Ureter (tissue), 1 donor: ENCODE measurements around the gene LRCH3. TPM values are rescaled to one million over a fixed set of nuclear protein-coding genes. Genes with fewer than 3 reads are reported as not detected.

ENCODE experiments used
- DNase-seq: peaks from one replicate; pipeline ENCODE4 v3.0.0-alpha.2; 2020; ENCODE audit warnings: low spot score
- total RNA-seq: library from RNA; stranded (reverse); gene quantifications from one replicate; pipeline ENCODE4 v1.2.4, GENCODE V29; 2023
- donor health status: DM: yes; HTN: yes; CAD: no.

The LRCH3 gene
- total RNA-seq, result 82.9 TPM

DNA sequence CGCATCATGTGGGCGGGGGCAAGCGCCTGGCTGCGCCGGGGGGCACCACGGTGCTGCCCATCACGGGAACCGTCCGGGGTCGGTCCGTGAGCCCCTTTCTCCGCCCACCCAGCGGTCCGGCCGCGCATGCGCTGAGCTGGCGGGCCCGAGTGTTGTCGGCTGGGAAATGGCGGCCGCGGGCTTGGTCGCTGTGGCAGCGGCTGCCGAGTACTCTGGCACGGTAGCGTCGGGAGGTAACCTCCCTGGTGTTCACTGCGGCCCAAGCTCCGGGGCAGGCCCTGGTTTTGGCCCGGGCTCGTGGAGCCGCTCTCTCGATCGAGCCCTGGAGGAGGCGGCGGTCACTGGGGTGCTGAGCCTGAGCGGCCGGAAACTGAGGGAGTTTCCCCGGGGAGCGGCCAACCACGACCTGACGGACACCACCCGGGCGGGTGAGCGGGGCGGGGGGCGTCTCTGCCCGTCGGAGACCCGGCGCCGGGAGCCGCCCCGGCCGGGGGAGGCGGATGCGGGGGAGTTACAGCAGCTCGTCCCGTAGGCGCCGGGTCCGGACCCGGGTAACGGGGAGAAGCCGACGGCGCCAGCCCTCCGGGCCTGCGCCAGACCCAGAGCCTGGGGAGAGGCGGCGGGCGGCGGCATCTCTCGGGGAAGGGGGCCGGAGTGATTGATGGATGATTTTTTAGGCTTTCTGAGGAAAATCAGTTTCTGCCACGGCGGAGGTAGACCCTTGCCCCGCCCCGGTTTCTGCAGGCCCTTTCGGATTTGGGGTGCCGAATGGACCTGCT lies at the start of gene LRCH3:
Gene LRCH3, plus strand, starts transcription at position 142 of the 779 bp plus-strand sequence. Its CDS starts 25 bp downstream, at position 167.
- peak; percentile 75 for DNase-seq

DNA sequence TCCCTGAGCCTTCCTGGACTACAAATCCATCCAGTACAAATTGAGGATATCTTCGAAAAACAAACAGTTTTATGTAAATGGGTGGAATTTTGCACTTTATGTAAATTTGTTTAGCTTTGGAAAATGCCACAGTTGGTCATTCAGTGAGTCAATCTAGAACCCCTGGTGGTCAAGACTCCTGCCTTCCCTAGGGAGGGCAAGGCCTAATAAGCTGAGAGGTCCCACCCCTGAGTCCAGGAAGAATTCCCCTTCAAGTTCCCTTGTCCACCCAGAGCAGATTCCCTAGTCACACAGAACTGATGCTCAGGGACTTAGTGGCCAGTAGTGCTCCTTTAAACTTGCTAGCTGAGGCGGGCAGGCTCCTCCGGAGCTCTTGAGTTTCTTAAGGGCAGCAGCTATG lies 48.3 kb upstream of the LRCH3 start:
- no peak for DNase-seq

DNA sequence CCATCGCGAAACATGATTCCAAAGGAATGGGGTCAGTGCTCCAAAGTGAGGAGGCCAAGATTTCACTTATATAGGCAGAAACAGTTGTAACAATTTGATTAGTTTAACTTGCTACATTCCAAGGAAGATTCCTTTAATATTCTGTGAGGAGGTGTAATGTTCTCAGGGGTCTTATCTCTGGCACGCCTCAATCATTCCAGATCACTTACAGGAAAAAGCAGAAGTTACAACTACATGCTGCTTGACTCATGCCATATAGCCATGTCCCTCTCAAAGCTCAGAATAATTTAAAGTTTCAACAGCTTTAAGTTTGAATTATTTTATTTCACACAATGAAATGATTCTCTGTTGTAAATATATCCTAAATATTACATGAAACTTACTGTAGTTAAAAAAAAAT lies 44.8 kb upstream of the LRCH3 start:
- no peak for DNase-seq

DNA sequence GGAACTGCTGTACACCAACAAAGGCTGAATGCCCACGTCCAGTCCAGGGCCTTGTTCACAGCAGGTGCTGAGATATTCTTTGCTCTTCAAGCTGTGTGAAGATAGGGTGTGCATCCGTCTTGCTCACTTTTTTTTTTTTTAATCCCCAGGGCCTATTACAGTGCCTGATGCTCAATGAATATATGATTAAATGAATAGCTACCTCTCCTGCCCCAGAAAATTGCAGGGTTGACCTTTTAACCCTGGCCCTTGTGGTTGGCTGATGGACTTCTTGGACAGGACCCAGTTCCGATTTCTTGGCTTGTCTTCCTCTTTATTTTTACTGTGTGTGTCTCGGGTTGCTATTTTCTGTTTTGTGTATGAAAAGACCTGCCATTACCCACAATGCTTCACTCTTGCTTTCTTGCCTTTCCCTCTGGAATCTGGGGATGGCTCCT lies 44.2 kb upstream of the LRCH3 start:
- DNase-seq, result no peak

DNA sequence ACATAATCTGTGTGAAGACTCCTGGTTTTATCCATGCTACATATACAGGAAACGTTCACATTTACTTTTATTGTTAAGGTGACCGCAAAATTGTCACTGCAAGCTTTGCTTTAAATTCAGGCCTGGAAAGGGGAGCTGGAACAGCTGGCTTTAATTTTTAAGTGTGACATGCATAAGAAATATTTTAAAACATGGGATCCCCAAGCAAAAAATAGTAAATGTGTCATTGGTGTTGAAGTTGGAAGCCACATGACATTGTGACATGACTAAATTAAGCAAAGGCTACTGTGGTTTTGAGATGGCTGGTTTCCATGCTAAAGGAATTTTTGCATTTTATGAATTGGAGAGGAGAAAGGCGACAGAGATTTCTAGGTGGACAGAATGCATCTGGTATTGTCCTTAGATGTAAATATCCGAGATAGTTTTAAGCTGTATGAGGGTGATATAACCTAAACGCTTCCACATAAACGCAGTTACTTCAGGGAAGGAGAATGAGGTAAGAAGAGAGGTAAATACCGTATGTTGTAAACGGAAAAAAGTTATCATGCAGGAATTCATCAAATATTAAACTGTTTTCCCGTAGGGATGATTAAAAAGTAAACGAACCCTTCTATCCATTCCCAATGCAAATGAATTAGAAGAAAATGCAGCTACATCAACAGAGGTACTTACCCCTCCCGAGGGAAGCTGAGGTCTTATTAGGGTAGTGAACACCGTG lies 42.3 kb upstream of the LRCH3 start:
- DNase-seq, result no peak

DNA sequence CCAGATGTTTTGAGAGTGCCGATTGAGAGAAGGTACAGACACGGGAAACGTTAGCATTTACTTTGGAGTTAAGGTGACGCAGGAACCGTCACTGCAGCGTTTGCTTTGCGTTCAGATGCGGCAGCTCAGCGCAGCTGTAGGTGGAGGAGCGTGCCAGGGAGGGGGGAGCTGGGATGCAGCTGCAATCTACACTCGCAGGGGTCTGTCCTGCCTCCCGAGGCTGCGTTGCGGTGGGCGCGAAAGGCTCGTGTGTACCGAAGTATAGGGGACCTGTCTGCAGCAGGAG lies 41.8 kb upstream of the LRCH3 start:
- DNase-seq, result no peak

DNA sequence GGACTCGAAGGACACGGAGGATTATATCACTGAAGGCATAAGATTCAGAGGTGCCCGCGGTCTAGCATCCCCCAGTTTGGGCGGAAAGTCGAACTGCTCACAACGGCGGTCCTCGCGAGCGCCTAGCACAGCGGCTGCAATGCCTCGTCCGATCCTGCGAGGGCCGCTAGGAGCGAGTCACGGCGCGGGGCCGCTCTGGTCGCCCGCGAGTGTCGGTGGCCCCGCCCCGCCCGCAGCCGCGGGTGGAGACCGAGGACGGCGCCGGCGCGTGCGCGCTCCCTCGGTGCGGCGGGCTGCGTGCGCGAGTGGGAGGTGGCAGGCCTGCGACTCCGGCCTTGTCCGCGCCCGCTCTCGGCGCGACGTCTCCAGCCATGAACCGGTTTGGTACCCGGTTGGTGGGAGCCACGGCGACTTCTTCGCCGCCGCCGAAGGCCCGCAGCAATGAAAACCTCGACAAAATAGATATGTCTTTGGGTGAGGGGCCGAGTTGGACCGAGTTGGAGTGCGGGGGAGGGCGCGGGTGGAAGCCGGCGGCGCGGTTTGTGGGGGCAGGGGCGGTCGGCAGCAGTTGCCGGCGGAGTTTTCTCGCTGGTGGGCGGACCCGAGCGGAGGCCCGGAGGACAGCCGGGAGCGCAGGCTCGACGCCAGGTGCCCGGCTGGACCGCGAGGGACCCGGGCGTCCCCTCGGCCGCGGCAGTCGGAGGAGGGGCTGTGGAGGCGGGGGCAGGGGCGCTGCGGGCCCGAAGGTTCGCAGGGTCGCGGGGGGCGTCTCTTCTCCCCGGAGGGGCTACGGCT lies 41.3 kb upstream of the LRCH3 start, which contains the start of gene FYTTD1:
Gene FYTTD1, plus strand, starts transcription at position 283 of the 795 bp plus-strand sequence. Its CDS starts 89 bp downstream, at position 372.
- DNase-seq, result peak; percentile 90

DNA sequence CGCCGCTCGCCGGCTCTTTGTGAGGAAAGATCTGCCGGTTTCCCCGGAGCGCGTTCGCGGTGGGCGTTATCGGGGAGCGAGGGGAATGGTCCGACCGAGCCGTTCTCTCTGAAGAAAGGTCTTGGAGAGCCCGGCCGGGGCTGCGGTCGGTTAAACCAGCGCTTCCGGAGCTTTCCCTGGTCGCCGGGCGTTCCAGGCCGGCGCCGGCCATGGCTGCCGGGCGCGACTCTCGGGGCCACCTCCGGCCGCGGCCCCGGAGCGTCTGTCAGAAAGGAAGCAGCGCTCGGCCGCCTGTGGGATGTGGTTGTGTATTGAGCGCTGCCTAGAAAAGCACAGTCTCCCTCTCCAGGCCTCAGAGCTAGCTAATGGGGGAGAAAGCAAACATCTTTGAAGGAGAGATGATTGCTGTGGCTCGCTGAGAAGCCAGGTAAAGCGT lies 40.6 kb upstream of the LRCH3 start:
- DNase-seq, result peak; percentile 70

DNA sequence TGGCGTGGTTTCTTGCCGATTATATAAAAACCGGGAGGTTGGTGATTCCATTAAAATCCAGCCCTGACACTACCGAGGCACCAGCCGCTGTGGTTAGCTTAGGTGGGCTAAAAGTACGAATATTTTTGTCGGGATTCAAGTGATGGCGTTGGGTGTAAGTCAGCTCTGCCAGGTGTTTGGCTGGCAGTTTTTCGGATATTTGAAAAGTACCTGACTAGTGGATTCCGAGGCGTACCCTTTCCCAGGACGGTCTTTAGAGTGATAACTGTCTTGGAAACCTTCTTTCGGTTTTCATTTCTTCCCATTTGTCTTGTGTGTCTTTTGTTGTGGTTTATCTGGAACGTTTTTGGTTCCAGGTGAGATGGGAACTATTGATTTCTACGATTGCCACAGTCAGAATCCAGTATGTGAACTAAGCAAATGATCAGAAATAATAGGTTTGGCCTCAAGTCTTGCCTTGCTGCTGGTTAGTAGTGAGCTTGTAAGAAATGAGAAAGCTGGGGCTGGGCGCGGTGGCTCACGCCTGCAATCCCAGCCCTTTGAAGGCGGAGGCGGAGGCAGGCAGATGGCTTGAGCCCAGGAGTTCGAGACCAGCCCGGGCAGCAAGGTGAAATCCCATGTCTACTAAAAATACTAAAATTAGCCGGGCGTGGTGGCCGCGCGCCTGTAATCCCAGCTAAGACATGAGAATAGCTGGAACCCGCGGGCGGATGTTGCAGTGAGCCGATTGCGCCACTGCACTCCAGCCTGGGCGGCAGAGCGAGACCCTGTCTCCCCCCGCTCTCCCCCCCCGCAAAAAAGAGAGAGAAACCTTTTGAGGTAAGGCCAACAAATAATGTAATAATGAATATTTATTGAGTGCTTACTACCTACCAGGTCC lies 40.0 kb upstream of the LRCH3 start:
- no peak for DNase-seq

DNA sequence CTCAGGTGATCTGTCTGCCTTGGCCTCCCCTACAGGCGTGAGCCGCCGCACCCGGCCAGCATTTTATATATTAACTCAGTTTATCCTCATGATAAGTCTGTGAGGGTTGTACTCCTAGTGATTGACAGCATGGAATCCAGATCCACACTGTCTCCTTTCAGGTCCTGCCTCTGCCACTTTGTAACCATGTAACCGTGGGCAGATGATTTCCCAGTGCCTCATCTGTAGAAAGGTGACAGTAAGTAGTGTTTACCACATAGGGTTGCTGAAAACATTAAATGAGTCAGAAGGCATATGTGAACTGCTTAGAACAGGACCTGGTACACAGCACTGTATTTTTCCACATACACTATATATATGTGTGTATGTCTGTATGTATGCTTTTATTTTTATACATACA lies 38.9 kb upstream of the LRCH3 start:
- DNase-seq, result no peak

DNA sequence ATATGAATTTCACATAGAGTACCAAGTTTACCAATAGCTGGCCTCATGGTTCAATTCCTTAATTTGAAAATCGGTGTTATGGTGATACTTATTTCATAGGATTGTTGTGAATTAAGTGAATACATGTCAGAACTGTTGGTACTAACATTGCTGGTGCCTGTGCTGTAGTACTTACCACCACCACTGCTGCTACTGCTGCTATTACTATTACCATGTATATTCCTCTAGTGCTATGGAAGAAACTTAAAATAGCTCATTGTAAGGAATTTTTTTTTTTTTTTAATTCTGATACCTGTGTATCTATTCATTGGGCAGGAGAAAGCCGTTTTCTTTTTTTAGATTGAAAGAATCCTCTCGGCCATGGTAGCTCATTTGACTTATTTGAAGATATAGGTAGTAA lies 37.8 kb upstream of the LRCH3 start:
- DNase-seq, result no peak

DNA sequence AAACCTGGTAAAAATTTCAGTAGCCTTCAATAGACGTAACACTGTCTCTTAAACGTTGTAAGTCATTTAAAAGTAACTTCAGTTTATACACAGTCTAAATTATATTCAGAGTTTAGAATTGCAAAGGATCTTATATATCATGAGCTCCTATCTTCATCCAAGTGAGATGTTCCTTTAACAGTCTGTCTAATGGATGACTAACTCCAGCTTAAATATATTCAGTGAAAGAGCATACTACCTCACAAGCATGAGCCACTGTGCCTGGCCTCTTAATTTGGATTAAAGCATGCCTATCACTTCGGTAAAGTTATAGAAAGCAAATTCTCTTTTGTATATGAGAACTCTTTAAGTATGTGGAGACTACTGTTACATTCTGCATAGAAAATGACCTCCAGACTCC lies 34.4 kb upstream of the LRCH3 start:
- no peak for DNase-seq

DNA sequence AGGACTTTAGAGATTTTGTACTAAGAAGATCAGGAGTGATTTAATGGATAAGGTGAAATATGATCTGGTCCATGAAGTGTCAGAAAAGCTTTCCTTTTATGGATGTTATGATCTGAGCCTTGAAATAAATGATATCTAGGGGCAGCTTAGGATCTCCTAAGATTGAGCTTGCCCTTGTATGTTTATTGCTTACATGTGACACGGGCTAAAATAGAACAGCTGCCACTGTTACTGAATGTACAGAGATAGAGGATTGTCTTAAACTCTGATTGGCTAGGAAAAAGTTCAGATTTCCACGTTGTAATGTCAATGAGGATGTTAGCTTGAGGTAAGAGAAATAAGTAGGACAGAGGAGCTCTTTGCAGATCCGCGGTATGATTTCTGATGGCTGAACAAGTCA lies 32.5 kb upstream of the LRCH3 start:
- DNase-seq, result no peak

DNA sequence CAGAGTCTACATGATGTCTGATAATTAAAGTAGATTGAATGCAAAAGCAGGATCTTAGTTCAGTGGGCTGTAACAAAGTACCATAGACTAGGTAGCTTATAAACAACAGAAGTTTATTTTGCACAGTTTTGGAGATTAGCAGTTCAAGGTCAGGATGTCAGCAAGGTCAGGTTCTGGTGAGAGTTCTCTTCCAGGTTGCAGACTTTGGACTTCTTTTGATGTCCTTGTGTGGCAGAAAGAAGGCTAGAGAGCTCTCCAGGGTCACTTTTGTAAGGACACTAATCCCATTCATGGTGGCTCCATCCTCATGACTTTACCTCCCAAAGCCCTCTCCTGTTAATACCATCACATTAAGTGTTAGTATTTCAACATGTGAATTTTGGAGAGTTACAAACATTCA lies 29.3 kb upstream of the LRCH3 start:
- no peak for DNase-seq

DNA sequence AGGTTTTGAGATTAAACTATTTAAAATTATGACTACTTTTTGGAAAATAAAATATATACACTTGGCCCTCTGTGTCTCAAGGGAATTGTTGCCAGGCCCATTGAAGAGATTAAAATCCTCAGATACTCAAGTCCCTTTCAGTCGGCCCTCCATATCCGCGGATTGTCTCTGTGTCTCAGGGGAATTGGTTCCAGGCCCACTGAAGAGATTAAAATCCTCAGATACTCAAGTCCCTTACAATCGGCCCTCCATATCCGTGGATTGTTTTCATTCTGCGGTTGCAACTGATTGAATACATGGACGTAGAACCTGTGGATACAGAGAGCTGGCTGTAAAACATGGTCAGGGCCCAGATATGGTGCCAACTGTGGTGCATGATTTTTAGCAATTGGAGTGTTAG lies 15.7 kb upstream of the LRCH3 start:
- DNase-seq, result no peak

DNA sequence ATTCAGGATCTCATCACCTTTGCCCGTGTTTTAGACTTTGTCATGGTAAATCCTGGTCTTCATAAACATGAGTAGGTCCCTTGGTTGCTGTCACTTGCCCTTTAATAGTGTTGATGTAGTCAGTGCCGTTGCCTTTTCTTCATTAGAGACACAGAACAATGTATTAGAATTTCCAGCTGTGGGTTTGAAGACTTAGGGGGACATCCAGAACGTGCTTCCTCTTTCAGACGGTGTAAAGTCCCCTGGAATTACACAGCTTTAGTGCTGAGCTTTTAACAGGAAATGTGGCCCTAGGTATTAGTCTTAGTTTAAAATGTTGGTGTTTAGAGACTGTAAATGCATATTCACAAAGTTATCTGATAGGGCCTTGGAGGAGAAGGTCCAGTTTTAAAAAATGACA lies 8.8 kb upstream of the LRCH3 start:
- no peak for DNase-seq

DNA sequence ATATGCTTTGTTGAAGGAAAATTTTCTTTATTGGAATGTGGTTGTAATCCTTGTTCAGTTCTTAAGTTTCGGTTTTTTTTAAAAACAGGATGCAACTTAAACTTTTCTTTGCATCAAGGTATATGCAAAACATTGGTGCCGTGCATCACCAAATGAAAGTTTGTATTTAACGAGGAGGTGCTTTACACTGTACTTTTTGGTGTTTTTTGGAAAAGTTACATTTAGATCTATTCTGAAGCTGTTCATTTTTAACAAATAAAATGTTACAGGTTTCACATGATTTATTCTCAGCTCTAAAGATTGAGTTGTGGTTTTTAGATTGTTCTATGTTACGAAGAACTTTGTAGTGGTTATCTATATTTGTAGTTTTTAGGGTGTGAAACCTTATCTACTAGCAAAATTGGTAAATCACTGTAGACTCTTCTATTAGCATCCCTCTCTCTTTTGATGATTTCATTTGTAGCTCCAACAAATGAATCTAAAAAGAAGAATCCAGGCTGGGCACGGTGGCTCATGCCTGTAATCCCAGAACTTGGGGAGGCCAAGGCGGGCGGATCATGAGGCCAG lies 7.0 kb upstream of the LRCH3 start:
- no peak for DNase-seq

DNA sequence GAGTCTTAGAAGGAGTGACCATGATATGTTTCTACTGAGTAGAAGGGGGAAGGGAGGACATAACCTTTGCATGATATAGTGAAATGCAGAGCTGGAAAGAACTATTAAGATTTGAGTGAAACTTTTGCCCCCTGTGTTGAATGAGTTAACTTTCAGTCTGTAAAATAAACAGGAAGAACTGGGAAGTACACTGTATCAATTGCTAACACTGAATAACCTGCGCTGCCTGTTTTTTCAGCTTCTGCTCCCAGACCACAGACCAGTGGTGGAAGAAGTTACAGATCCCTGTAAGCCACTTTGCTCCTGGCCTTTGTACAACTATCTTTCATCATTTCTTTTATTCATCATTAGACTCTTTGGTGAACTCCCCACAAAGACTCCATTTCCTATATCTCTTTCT lies 3.6 kb upstream of the LRCH3 start:
- DNase-seq, result no peak

DNA sequence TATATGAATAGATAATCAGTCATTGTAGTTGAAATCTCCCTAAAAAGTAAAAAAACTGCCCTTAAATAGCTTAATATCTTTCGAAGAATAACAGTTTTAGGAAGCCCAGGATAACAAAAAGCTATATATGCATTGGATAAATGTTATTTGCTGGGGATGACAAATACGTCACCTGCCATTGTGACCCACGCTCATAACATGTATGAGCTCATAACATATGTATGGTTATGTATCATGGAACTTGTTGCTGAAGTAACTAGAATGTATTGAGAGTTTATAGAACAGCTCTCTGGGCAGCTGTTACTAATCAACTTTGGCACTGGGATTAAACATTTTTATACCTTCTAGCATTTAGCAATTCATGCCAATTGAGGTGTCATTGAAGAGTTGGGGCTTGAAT lies 1.7 kb upstream of the LRCH3 start:
- DNase-seq, result no peak

DNA sequence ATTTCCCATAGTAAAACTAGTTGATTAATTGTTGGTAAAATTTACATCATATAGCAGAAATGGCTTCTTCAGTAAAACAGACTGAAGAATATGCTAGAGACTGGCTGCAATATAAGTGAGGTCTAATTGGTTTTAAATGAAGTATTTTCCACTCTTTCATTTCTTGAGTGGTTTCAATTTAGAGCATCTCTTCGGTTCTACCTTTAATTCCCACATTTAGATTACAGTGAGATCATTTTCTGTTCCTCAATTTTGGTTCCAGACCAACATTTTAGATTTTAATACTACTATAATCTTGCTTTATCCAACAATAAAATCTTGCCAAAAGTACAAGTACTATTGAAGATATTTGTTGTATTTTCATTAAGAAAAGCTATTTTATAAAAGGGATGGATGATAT lies 1.0 kb upstream of the LRCH3 start:
- DNase-seq, result no peak
